A673 (cell line): Measurements from ENCODE around the gene ZNF778.

Experiments used
- EZH2 ChIP-seq: fragments of 200-600 bp; sonication (generic); IDR thresholded peaks from 2 replicates; pipeline ENCODE4 v1.6.1; 2017; ENCODE audit warnings: borderline replicate concordance, low read depth, mild to moderate bottlenecking, mixed read lengths, antibody characterized with exemption, low read length; ENCODE audit not compliant: poor library complexity, severe bottlenecking
- TF ChIP-seq, protein P1 (sequence below): fragments of 300-800, 200-600 bp; sonication (generic); conservative IDR thresholded peaks from 2 replicates; pipeline ENCODE4 v1.5.1; 2017; ENCODE audit warnings: low read depth, mild to moderate bottlenecking, antibody characterized with exemption, low read length, moderate library complexity, mixed read lengths

- TF ChIP-seq, protein P1, sequence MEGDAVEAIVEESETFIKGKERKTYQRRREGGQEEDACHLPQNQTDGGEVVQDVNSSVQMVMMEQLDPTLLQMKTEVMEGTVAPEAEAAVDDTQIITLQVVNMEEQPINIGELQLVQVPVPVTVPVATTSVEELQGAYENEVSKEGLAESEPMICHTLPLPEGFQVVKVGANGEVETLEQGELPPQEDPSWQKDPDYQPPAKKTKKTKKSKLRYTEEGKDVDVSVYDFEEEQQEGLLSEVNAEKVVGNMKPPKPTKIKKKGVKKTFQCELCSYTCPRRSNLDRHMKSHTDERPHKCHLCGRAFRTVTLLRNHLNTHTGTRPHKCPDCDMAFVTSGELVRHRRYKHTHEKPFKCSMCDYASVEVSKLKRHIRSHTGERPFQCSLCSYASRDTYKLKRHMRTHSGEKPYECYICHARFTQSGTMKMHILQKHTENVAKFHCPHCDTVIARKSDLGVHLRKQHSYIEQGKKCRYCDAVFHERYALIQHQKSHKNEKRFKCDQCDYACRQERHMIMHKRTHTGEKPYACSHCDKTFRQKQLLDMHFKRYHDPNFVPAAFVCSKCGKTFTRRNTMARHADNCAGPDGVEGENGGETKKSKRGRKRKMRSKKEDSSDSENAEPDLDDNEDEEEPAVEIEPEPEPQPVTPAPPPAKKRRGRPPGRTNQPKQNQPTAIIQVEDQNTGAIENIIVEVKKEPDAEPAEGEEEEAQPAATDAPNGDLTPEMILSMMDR = no peak
- no peak for TF ChIP-seq EZH2
Measured at GRCh38 chr16:89184933-89185794, 32.3 kb upstream of the ZNF778 start.
